ENCODE results near the gene PAXX.
"Not testable (repeated sequence)": the region's sequence is repeated elsewhere in the genome, so short reads cannot be mapped to it uniquely, and the experiment has no call there.

Gene PAXX

GRCh38 chr9:136983167-136983566 is 9.1 kb upstream of the PAXX start:
- no peak for DNase-seq

- DNase-seq, result no peak
Measured at GRCh38 chr9:136983656-136984314, 8.4 kb upstream of the PAXX start.

- DNase-seq, result no peak
Measured at GRCh38 chr9:136984464-136985026, 7.7 kb upstream of the PAXX start.

GRCh38 chr9:136985027-136985602 is 7.1 kb upstream of the PAXX start:
- DNase-seq, result no peak

GRCh38 chr9:136985853-136986252 is 6.4 kb upstream of the PAXX start:
- DNase-seq, result no peak

DNA sequence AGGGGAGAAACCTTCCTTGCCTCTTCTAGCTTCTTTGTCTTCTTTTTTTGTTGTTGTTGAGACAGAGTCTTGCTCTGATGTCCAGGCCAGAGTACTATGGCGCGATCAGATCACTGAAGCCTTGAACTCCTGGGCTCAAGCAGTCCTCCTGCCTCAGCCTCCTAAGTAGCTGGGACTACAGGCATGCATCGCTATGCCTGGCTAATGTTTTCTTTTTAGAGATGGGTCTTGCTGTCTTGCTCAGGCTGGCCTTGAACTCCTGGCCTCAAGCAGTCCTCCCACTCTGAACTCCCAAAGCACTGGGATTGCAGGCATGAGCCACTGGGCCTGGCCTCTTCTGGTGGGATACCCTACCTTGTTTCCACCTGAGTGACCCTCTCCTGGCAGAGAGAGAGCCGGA is 3.4 kb upstream of the PAXX start:
- no peak for DNase-seq

GRCh38 chr9:136990242-136990911 is 1.8 kb upstream of the PAXX start:
- DNase-seq, result no peak

GRCh38 chr9:136992819-136993369 is 672 bp downstream of the PAXX start:
- DNase-seq, result peak in 1 of 4 experiments; percentile 55

DNA sequence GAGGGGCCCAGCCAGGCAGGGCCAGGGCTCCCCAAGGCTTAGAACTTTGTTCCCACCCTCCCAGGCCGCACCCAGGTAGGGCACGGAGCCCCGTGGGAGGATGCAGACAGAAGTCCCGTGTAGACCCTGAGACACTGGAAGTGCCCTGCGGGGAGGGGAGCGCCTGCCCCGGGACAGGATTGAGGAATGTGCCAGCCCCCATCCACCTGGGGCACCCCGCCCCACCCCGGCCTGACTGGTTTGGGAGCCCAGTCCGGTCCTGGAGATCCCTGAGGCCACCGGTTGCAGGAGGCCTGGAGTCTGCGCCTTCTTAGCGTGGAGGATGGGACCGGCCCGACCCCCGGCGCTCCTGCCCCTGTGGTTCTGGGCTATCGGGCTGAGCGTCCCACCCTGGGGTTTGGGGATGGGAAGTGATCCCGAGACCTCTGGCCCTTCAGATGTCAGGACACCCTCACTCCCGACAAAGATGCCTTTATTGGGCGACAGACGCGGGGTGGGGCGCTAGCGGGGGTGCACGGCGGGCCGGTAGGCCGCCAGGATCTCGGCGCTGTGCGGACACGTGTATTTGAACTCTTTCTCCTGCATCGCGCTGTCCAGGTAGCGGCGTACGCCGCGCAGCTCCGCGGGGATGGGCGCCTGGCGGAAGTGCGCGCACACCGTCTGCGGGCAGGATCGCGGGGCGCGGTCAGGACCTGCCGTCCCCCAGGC is 2.1 kb downstream of the PAXX start:
- DNase-seq, result no peak

GRCh38 chr9:136994888-136995230 is 2.6 kb downstream of the PAXX start:
- no peak for DNase-seq

- no peak for DNase-seq
Measured at GRCh38 chr9:136995362-136995761, 3.1 kb downstream of the PAXX start.

DNA sequence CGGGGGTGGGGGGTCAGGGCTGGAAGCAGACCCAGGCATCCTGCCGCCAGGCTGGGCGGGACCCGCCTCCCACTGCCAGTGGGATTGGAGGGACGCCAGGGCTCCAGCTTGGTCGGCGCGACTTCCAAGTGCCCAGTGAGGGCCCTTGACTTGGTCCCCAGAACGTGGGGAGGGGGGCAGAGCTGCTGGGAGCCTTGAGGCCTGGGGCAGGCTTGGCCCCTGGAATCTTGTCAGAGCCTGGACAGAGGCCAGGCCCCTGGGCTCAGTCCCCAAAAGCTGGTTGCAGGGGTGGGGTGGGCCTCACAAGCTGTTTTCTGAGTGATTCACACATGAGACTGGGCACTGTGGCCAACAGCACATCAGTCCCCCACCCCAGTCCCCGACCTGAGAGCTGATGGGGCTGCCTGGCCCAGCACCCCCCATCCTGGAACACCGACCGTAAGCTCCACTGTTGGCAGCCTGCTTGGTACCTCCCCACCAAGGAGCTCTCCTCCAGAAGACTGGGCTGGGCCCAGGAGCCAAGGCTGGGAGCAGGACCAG is 3.6 kb downstream of the PAXX start:
- DNase-seq, result no peak

GRCh38 chr9:136996361-136997292 is 4.4 kb downstream of the PAXX start, which contains the start of gene CLIC3:
Gene CLIC3 (minus strand): TSS chr9:136996568. CDS start chr9:136996543, 25 bp downstream.
- no peak for DNase-seq

- no peak for DNase-seq
Measured at GRCh38 chr9:136997371-136997770, 5.1 kb downstream of the PAXX start.

- DNase-seq, result no peak
Measured at GRCh38 chr9:136997830-136998234, 5.6 kb downstream of the PAXX start.

DNA sequence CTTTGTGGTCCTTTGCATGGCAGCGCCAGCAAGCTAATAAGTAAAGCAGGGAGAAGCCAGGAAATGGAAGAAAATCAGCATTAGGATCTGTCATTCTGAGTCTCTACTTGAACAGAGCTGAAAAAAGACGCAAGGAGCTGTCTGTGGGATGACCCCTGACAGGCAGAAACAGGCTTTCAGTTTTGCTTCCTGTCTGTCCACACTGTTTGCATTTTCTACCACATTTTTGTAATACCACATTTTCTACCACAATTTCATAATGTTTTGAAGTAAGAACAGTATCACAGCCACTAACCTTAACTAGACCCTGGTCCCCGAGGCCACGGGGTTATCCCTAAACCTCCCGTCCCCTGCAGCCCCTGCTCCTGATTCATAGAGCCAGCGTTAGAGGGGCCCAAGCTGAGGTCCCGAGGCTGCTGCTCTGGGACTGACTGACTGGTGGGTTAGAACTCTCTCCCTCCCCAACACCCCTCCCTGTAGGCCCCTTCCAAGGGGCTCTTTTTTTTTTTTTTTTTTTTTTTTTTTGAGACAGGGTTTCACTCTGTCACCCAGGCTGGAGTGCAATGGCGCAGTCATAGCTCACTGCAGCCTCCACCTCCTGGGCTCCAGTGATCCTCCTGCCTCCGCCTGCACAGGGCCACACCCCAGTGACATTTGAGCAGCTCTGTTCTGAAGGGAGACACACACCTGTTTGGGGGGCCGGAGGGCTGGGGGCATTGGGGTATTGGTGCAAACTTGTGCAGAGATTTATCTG is 8.1 kb downstream of the PAXX start:
- DNase-seq, result no peak

DNA sequence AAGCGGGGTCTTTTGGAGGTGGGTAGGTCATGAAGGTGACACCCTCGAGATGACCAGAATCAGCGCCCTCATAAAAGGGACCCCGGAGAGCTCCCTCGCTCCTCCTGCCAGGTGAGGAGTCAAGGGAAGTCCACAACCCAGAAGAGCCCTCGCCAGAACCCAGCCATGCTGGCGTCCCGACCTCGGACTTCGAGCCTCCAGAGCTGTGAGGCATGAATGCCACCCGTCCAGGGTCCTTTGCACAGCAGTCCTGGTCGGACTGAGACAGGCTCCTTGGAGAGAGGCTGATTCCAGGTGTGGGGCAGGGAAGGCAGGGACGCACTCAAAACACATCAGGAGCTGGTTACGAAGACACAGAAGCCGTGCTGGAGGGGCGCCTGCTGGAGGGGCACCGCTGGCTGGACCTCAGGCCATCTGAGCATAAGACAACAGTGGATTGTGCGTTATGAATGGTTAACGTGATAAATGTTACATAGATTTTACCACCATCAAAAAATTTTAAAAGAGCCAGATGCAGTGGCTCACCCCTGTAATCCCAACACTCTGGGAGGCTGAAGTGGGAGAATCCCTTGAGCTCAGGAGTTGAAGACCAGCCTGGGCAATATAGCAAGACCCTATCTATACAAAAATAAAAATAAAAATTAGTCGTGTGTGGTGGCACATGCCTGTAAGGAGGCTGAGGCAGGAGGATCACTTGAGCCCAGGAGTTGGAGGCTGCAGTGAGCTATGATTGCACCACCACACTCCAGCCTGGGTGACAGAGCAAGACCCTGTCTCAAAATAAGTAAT is 9.8 kb downstream of the PAXX start:
- DNase-seq, result no peak

DNA sequence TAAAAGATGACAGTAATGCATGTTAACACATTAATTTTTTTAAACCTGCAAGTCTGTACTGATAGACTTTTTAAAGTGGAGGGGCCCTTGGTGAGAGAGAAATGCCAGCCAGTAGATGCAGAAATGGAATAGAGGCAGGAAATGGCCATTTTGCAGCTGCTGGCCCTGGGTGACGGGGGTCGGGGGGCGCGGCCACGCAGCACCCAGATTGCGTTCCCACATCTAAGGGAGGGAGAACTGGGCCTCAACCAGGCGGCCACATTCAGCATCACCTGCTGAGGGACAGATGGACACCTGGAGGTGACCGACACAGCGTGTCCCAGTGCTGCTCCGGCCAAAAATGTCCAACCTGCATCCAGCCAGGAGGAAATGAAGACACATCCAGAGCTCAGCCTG is 10.4 kb downstream of the PAXX start:
- DNase-seq, result no peak

- DNase-seq, result not testable (repeated sequence)
Measured at GRCh38 chr9:137004285-137004684, 12.1 kb downstream of the PAXX start.

Data from activated CD4-positive, CD25-positive, alpha-beta regulatory T cell (primary cell).